K562 (cell line): Measurements from ENCODE around the gene TMCC1. TPM values are rescaled to one million over a fixed set of nuclear protein-coding genes. Genes with fewer than 3 reads are reported as not detected.

Experiments used
- ATAC-seq: fragments of 200-7000 bp; cut with Tn5 transposase; 3 replicates; pipeline ENCODE4 v1.9.1; 2020; ENCODE audit warnings: moderate library complexity
- BruUV-seq: library from RNA; stranded (reverse); fragments of 400-500 nt; replicated peaks from 2 replicates; lab custom pipeline; 2021; lab: Mats Ljungman, UMichigan
- CTCF ChIA-PET: fragments of 300-600 bp; formaldehyde crosslinking; extraction: SDS; loops from one replicate; lab custom pipeline; 2021; ENCODE audit warnings: low intra/inter-chr PET ratio; lab: Yijun Ruan, JAX
- POLR2A ChIA-PET: fragments of 300-600, 350-650 bp; sonication (Branson Sonifier 250); formaldehyde crosslinking; extraction: SDS; loops from one replicate; lab custom pipeline; 2021; ENCODE audit warnings: antibody characterized with exemption, inconsistent platforms; lab: Yijun Ruan, JAX
- DNase-seq, 4 experiments: peaks; one replicate each; pipeline versions ENCODE4 v3.0.0 to v3.0.0-alpha.2; 2011 to 2018; ENCODE audit warnings: low spot score in 3 of 4, mixed read lengths in 3 of 4; ENCODE audit errors: extremely low read depth in 1 of 4
- FAIRE-seq: peaks from 2 replicates; lab custom pipeline; 2011; peaks lifted over from hg19 to GRCh38; lab: Jason Lieb, UNC
- H2AFZ ChIP-seq: 2 replicates; pipeline ENCODE4 v1.6.0; 2011; ENCODE audit warnings: low read depth, low read length, control low read depth, inconsistent platforms
- H3K27ac ChIP-seq: fragments of 200-600 bp; 3 replicates; pipeline ENCODE4 v1.8.0; 2011; ENCODE audit warnings: low read depth, mild to moderate bottlenecking, control low read depth, inconsistent platforms, low read length, moderate library complexity, mixed read lengths; ENCODE audit errors: extremely low read depth
- H3K27me3 ChIP-seq, 2 experiments: fragments of 300-600 bp in 1 of 2; 2 replicates in 1 of 2; 3 replicates in 1 of 2; pipeline versions ENCODE4 v1.6.0 to v1.8.0; 2011; ENCODE audit warnings: inconsistent platforms in 2 of 2, low read length in 2 of 2, mild to moderate bottlenecking in 1 of 2, mixed read lengths in 1 of 2, moderate library complexity in 1 of 2; ENCODE audit not compliant: control insufficient read depth in 2 of 2, insufficient read depth in 2 of 2
- H3K36me3 ChIP-seq: fragments of 300-600 bp; 3 replicates; pipeline ENCODE4 v1.8.0; 2011; ENCODE audit warnings: mild to moderate bottlenecking, low read length, inconsistent platforms; ENCODE audit not compliant: control insufficient read depth, insufficient read depth
- H3K4me1 ChIP-seq, 2 experiments: fragments of 200-600 bp in 1 of 2; replicated peaks in 1 of 2; 2 replicates in 1 of 2; 3 replicates in 1 of 2; pipeline versions ENCODE4 v1.5.1 to v1.8.0; 2011; ENCODE audit warnings: inconsistent platforms in 2 of 2, low read length in 2 of 2, mild to moderate bottlenecking in 1 of 2, mixed read lengths in 1 of 2, moderate library complexity in 1 of 2; ENCODE audit not compliant: control insufficient read depth in 2 of 2, insufficient read depth in 2 of 2
- H3K4me2 ChIP-seq: 2 replicates; pipeline ENCODE4 v1.6.1; 2011; ENCODE audit warnings: low read length, control low read depth, inconsistent platforms, mixed read lengths; ENCODE audit not compliant: insufficient read depth
- H3K4me3 ChIP-seq: fragments of 200-600 bp; sonication (generic), shearing (Covaris generic); 2 replicates; pipeline ENCODE4 v1.5.1; 2016; ENCODE audit warnings: control low read depth, inconsistent platforms
- H3K79me2 ChIP-seq: fragments of 200-600 bp; 3 replicates; pipeline ENCODE4 v1.8.0; 2011; ENCODE audit warnings: low read length, inconsistent platforms; ENCODE audit not compliant: control insufficient read depth, insufficient read depth
- H3K9ac ChIP-seq, 2 experiments: 2 replicates each; pipeline versions ENCODE4 v1.6.0 to v1.6.1; 2011; ENCODE audit warnings: low read depth in 2 of 2, low read length in 2 of 2, control low read depth in 1 of 2, inconsistent platforms in 1 of 2, mild to moderate bottlenecking in 1 of 2, mixed read lengths in 1 of 2; ENCODE audit not compliant: insufficient read depth in 1 of 2
- H3K9me1 ChIP-seq: one replicate; pipeline ENCODE4 v1.6.0; 2011; ENCODE audit warnings: inconsistent platforms, mild to moderate bottlenecking, low read length, moderate library complexity; ENCODE audit not compliant: control insufficient read depth, insufficient read depth
- H3K9me3 ChIP-seq: replicated peaks from 2 replicates; pipeline ENCODE4 v1.5.1; 2011; ENCODE audit warnings: low read depth, low read length, inconsistent platforms; ENCODE audit not compliant: control insufficient read depth, insufficient read depth
- H4K20me1 ChIP-seq: replicated peaks from 2 replicates; pipeline ENCODE4 v1.6.1; 2011; ENCODE audit warnings: low read length, inconsistent platforms, mixed read lengths; ENCODE audit not compliant: control insufficient read depth, insufficient read depth
- CREB5 ChIP-seq: fragments of 250-450 bp; sonication (Bioruptor Pico); IDR thresholded peaks from 2 replicates; pipeline ENCODE4 v1.5.0; 2020; ENCODE audit warnings: mild to moderate bottlenecking
- ELK3 ChIP-seq: fragments of 450-650 bp; formaldehyde crosslinking; IDR thresholded peaks from 2 replicates; pipeline ENCODE4 v1.4.0; 2020; ENCODE audit warnings: mild to moderate bottlenecking
- ERF ChIP-seq: fragments of 450-650 bp; formaldehyde crosslinking; IDR thresholded peaks from 2 replicates; pipeline ENCODE4 v1.4.0; 2020; ENCODE audit warnings: mild to moderate bottlenecking, mixed read lengths
- FOXJ2 ChIP-seq: fragments of 200-800 bp; sonication (Bioruptor generic); IDR thresholded peaks from 2 replicates; pipeline ENCODE4 v1.6.1; 2016; ENCODE audit warnings: missing genetic modification characterization, missing compliant biosample characterization
- HCFC1 ChIP-seq: IDR thresholded peaks from 2 replicates; pipeline ENCODE4 v1.6.1; 2012; ENCODE audit warnings: low read depth, low read length, improper control_type of control experiment
- HDAC6 ChIP-seq: IDR thresholded peaks from 2 replicates; pipeline ENCODE4 v1.6.1; 2012; ENCODE audit warnings: low read depth, mild to moderate bottlenecking, control low read depth, inconsistent platforms, low read length, moderate library complexity
- HDAC8 ChIP-seq: fragments of 450-650 bp; IDR thresholded peaks from 2 replicates; pipeline ENCODE4 v1.6.1; 2016; ENCODE audit warnings: mild to moderate bottlenecking, missing genetic modification characterization, moderate library complexity, missing compliant biosample characterization
- HES1 ChIP-seq: fragments of 450-650 bp; IDR thresholded peaks from 2 replicates; pipeline ENCODE4 v1.6.1; 2016; ENCODE audit warnings: low read depth, mild to moderate bottlenecking, moderate library complexity
- HIVEP1 ChIP-seq: fragments of 250-450 bp; sonication (Bioruptor Pico); IDR thresholded peaks from 2 replicates; pipeline ENCODE4 v1.4.0; 2020; ENCODE audit warnings: mild to moderate bottlenecking
- JUNB ChIP-seq: fragments of 450-650 bp; formaldehyde crosslinking; conservative IDR thresholded peaks from 2 replicates; pipeline ENCODE4 v1.4.0; 2020; ENCODE audit warnings: mild to moderate bottlenecking
- PYGO2 ChIP-seq: fragments of 450-650 bp; IDR thresholded peaks from 2 replicates; pipeline ENCODE4 v1.6.1; 2016; ENCODE audit warnings: mild to moderate bottlenecking, missing genetic modification characterization, moderate library complexity, missing compliant biosample characterization
- ZNF280A ChIP-seq: fragments of 450-650 bp; IDR thresholded peaks from 2 replicates; pipeline ENCODE4 v1.6.1; 2018; ENCODE audit warnings: mild to moderate bottlenecking, low read depth; ENCODE audit not compliant: partially characterized antibody
- ZNF512 ChIP-seq: IDR thresholded peaks from 2 replicates; pipeline ENCODE4 v1.6.1; 2016; ENCODE audit warnings: missing genetic modification characterization, missing compliant biosample characterization
- ZNF740 ChIP-seq, 3 experiments: fragments of 200-800 bp in 1 of 3; sonication (Bioruptor generic) in 1 of 3; sonication (generic) in 1 of 3; formaldehyde crosslinking in 1 of 3; IDR thresholded peaks; 2 replicates each; pipeline versions ENCODE4 v1.6.1 to v1.8.0; 2016 to 2022; ENCODE audit warnings: mild to moderate bottlenecking in 2 of 3, missing compliant biosample characterization in 2 of 3, missing genetic modification characterization in 2 of 3, missing genetic modification reagents in 1 of 3
- ZSCAN29 ChIP-seq: fragments of 450-650 bp; IDR thresholded peaks from 2 replicates; pipeline ENCODE4 v1.6.1; 2017
- WGBS: fragments of 100-300 bp; shearing (Covaris generic); methylation state at CpG from one replicate; pipeline ENCODE4 v1.1.6; 2016; ENCODE audit warnings: low coverage, mixed read lengths; ENCODE audit not compliant: insufficient coverage; ENCODE audit errors: missing lambda C conversion rate; 5-methylcytosine and 5-hydroxymethylcytosine counted together
- in situ Hi-C: fragments of 300-500 bp; cut with MboI; formaldehyde crosslinking; loops from 4 replicates; pipeline ENCODE4 v1.15.0; 2018; ENCODE audit warnings: inconsistent platforms, mixed read lengths
- intact Hi-C: fragments of 100-400 bp; cut with micrococcal nuclease; formaldehyde crosslinking; loops from 2 replicates; pipeline ENCODE4 v1.14.2; 2022
- polyA plus RNA-seq, 8 experiments: library from polyadenylated mRNA; depleted of rRNA in 4 of 8; stranded (reverse) in 5 of 8; unstranded in 3 of 8; fragments of >200 nt; fragmentation: Nextera tagmentation in 2 of 8; fragmentation: Illumina TruSeq in 1 of 8; extraction: Ambion mirVana in 2 of 8; extraction: Trizol in 1 of 8; gene quantifications; 2 replicates each; pipeline versions ENCODE4 v1.2.1 to v1.2.3, GENCODE V29; 2011 to 2014; ENCODE audit warnings: inconsistent platforms in 1 of 8, missing spikeins in 1 of 8
- total RNA-seq, 7 experiments: library from RNA; depleted of rRNA in 6 of 7; stranded (reverse); fragments of >200 nt in 6 of 7; fragmentation: Illumina TruSeq in 2 of 7; extraction: Trizol in 2 of 7; gene quantifications; 2 replicates each; pipeline versions ENCODE4 v1.2.1 to v1.2.3, GENCODE V29; 2011 to 2021; ENCODE audit warnings: low replicate concordance in 1 of 7

Gene TMCC1
- total and polyA plus RNA-seq, 9 of the 15 experiments (the other 6 are each of a cell fraction or from before 2014, with no cell fraction given): 0.89 to 8.7 (median 4.0) TPM

GRCh38 chr3:129701161-129701560 lies 192.3 kb downstream of the TMCC1 start:
- ChIA-PET POLR2A (interaction anchor here (0.8 kb wide), 1 partner anchor 221 kb away, joined by 3 read pairs; no protein-coding TSS in a partner anchor), CTCF (no interaction called here)
- Histone ChIP-seq H3K4me3 (no peak overlapping the region), H3K4me2 (no peak overlapping the region), H3K27ac (no peak overlapping the region), H3K79me2 (no peaks in the 10 kb centered on the region; the same call in 2 of the 3 replicates), H3K4me1 (peaks cover 3 to 4% of the 10 kb centered on the region in 2 experiments; a peak in 4 of 5 replicates), H3K27me3 (no peaks in the 10 kb centered on the region), H3K9me3 (0 out of 2 replicates have a peak, but pooled peaks cover 2% of the 10 kb centered on the region), H4K20me1 (no peaks in the 10 kb centered on the region), H3K36me3 (no peaks in the 10 kb centered on the region), H3K9ac (no peak overlapping the region), H3K9me1 (no peaks in the 10 kb centered on the region), H2AFZ (no peak overlapping the region)
- FAIRE-seq (no peak), ATAC-seq (no peak), DNase-seq (no peak)
- intact Hi-C loops (no loop called here), in situ Hi-C loops (no loop called here)
- 82% methylated on average over 4 of the region's 4 CpGs for whole genome bisulfite sequencing
- BruUV-seq: no TSS peak
- TF ChIP-seq JUNB (no peak), HES1 (no peak), HDAC6 (no peak), HDAC8 (tag) (no peak), FOXJ2 (tag) (no peak), CREB5 (CRISPR knock-in tag) (no peak), HCFC1 (no peak), ZSCAN29 (no peak), ELK3 (CRISPR knock-in tag) (no peak), ZNF512 (tag) (no peak), ZNF740 (CRISPR knock-in tag; IDR thresholded peaks at IDR 0.05) (no peak), ZNF740 (tag; IDR thresholded peaks at IDR 0.05) (no peak), ZNF280A (no peak), PYGO2 (tag) (no peak), ERF (CRISPR knock-in tag) (no peak), HIVEP1 (CRISPR knock-in tag) (no peak)
